GM21576 (cell line): ENCODE measurements around the gene NXF2B.
"Not testable (repeated sequence)": the region's sequence is repeated elsewhere in the genome, so short reads cannot be mapped to it uniquely, and the experiment has no call there.

ENCODE experiments used
- ATAC-seq: cut with Tn5 transposase; IDR thresholded peaks from one replicate; pipeline ENCODE4 v1.9.1; 2021; ENCODE audit warnings: mild to moderate bottlenecking, moderate library complexity; ENCODE audit not compliant: unreplicated experiment

Gene NXF2B, protein sequence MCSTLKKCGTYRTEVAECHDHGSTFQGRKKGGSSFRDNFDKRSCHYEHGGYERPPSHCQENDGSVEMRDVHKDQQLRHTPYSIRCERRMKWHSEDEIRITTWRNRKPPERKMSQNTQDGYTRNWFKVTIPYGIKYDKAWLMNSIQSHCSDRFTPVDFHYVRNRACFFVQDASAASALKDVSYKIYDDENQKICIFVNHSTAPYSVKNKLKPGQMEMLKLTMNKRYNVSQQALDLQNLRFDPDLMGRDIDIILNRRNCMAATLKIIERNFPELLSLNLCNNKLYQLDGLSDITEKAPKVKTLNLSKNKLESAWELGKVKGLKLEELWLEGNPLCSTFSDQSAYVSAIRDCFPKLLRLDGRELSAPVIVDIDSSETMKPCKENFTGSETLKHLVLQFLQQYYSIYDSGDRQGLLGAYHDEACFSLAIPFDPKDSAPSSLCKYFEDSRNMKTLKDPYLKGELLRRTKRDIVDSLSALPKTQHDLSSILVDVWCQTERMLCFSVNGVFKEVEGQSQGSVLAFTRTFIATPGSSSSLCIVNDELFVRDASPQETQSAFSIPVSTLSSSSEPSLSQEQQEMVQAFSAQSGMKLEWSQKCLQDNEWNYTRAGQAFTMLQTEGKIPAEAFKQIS

DNA sequence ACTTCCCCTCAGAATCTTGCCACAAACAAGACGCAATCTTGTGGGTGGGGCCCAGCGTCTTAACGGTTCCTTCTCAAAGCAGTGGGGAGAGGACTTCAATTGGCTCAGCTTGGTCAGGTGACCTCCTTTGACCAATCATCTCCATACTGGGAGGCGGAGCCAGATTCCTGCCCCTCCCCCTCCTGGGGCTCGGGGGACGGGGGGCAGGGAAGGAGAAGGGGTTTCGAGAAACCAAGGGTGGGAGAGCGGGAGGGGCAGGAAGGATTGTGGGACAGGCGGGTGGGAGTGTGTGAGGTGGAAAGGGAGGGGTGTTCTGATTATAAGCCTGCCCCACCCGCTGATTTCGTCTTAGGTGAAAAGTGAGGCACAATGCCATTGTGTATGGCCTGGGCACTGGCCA is at the start of gene NXF2B:
Gene NXF2B (minus strand): TSS at position 101 of the 400 bp plus-strand sequence. CDS start 59,972 bp downstream, outside the sequence.
- ATAC-seq = not testable (repeated sequence)

DNA sequence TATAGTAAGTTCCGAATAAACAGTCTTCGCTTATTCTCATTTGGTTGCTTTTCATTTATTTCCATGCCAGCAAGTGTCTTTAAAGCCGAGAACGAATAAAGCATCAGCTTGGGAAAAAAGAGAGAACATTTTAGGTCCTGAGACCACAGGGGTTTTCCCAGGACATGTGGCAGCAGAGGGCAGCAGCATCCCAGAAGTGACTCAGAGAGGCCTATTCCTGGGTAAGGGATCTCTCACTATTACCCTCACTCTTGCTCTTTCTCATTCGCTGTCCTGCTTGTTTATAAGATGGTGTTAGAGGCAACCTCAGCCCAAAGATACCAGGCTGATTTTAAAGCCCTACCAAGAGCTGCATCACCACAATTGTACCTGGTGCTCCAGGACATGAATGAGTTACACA is 39.0 kb upstream of the NXF2B start:
- ATAC-seq = not testable (repeated sequence)

GRCh38 chrX:102471762-102472220 is 32.0 kb upstream of the NXF2B start, which contains the start of gene TCP11X2:
TCP11X2 (minus strand) TSS chrX:102471812.
- not testable (repeated sequence) for ATAC-seq

- ATAC-seq = not testable (repeated sequence)
Measured at GRCh38 chrX:102470215-102470614, 30.4 kb upstream of the NXF2B start.

GRCh38 chrX:102458615-102459014 is 18.8 kb upstream of the NXF2B start:
- not testable (repeated sequence) for ATAC-seq

- not testable (repeated sequence) for ATAC-seq
Measured at GRCh38 chrX:102414493-102414892, 25.3 kb downstream of the NXF2B start.

DNA sequence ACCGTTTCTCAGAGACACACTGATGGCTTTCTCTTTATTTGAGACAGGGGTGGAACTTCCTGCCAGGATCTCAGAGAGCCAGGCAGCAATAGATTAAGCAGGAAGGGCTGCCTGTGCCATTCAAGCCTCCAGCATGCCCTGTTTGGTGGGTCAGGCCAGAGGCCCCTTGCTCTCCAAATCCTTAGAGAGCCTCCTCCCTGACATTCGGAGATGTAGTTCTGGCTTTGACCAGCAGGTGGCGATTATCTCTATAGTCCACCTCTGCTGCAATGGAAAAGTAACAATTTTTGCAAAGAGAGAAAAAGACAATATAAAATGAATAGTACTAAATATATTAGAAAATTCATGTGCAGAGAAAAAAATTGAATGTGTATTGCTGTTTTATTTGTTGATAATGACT is 93.9 kb downstream of the NXF2B start:
- ATAC-seq = peak; percentile 55

DNA sequence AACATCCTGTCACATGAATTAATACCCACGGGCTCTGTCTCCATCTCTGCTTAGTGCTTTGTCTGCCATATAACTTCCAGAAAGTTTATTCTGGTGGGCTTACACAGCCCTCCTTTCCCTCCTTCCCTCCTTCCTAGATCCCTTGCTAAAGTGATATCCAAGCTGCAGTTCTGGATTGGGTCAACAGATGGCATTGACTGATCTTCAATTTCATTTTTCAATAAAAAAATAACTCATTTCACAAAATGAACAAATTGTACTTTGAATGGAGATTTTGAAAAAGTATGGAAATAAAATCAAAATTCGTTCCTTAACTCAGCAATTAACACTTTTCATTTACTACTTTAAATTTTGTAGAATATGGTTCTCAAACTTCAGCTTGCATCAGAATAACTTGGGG is 97.9 kb downstream of the NXF2B start:
- ATAC-seq = no peak

- no peak for ATAC-seq
Measured at GRCh38 chrX:102339312-102340298, 100.2 kb downstream of the NXF2B start.

GRCh38 chrX:102338162-102338561 is 101.6 kb downstream of the NXF2B start:
- ATAC-seq = no peak
